ENCODE data around the gene ZNF141. TPM values are rescaled to one million over a fixed set of nuclear protein-coding genes. Genes with fewer than 3 reads are reported as not detected.

Gene ZNF141
- total and polyA plus RNA-seq, 2 of the 8 experiments (the other 6 are each of a cell fraction or from before 2014, with no cell fraction given) = 8.5 to 50.8 TPM

- Histone ChIP-seq H3K27ac (ENCODE audit: low read depth, low read length) (peak within 1 kb of the TSS; percentile 91), H4K91ac (replicated peaks; ENCODE audit: insufficient read length, low read length) (peak within 1 kb of the TSS; percentile 74), H2BK5ac (ENCODE audit: low read depth, low read length) (peak within 1 kb of the TSS; percentile 98), H3K23ac (ENCODE audit: insufficient read length) (no peak within 1 kb of the TSS), H3K79me2 (ENCODE audit: control insufficient read depth in 1 of 2, insufficient read depth in 2 of 2, low read length in 2 of 2) (peaks cover 19 to 48% of the 10 kb centered on the region in 2 experiments), H3K36me3 (ENCODE audit: control insufficient read depth in 2 of 4, insufficient read depth in 4 of 4, low read length in 3 of 4) (peaks cover 0 to 10% (median 5%) of the 10 kb centered on the region in 4 experiments; a peak in 3 of 8 replicates), H3K9me3 (ENCODE audit: insufficient read depth in 2 of 2, low read depth in 1 of 2, low read length in 1 of 2) (no peaks in the 10 kb centered on the region), H3K23me2 (ENCODE audit: low read depth, low read length) (peaks cover 10% of the 10 kb centered on the region; the same call in 1 of the 2 replicates), H3K18ac (ENCODE audit: extremely low read depth, low read length) (peak within 1 kb of the TSS; percentile 96), H2AK5ac (ENCODE audit: low read depth, low read length) (no peak within 1 kb of the TSS; the same call in 1 of the 2 replicates), H2BK15ac (ENCODE audit: low read length) (no peak within 1 kb of the TSS), H2BK120ac (replicated peaks; ENCODE audit: low read depth, low read length) (no peak within 1 kb of the TSS), H3K4me2 (ENCODE audit: insufficient read depth in 1 of 2, low read depth in 2 of 2, low read length in 2 of 2) (peak within 1 kb of the TSS; percentile 80 to 96), H3K4me3 (ENCODE audit: extremely low read depth in 1 of 4, insufficient read depth in 2 of 4, low read depth in 3 of 4, low read length in 4 of 4) (peak within 1 kb of the TSS; percentile 87 to 99 (median 97)), H4K5ac (ENCODE audit: insufficient read length, low read depth, low read length) (peak within 1 kb of the TSS; percentile 75), H3K27me3 (replicated peaks in 1 of 4; ENCODE audit: control insufficient read depth in 3 of 4, extremely low read depth in 1 of 4, insufficient read depth in 3 of 4, low read length in 3 of 4) (no peaks in the 10 kb centered on the region), H3K9ac (replicated peaks in 1 of 4; ENCODE audit: extremely low read depth in 1 of 4, low read depth in 3 of 4, low read length in 3 of 4) (peak within 1 kb of the TSS; percentile 88 to 99 (median 95)), H3K4ac (replicated peaks; ENCODE audit: insufficient read length, low read depth, low read length) (no peak within 1 kb of the TSS), H3K4me1 (replicated peaks in 1 of 4; ENCODE audit: control insufficient read depth in 3 of 4, insufficient read depth in 4 of 4, low read length in 3 of 4) (peaks cover 0 to 6% (median 3%) of the 10 kb centered on the region in 4 experiments; a peak in 4 of 7 replicates), H3K14ac (ENCODE audit: insufficient read length) (no peak within 1 kb of the TSS), H4K8ac (ENCODE audit: extremely low read depth, insufficient read depth, low read length) (peak within 1 kb of the TSS; percentile 98), H2BK12ac (ENCODE audit: low read depth, low read length) (peak within 1 kb of the TSS; percentile 76; the same call in 1 of the 2 replicates), H4K20me1 (replicated peaks in 1 of 2; ENCODE audit: control insufficient read depth in 1 of 2, insufficient read depth in 2 of 2, low read length in 2 of 2) (peaks cover 5 to 8% of the 10 kb centered on the region in 2 experiments), H2BK20ac (ENCODE audit: low read length) (no peak within 1 kb of the TSS), H3K79me1 (ENCODE audit: low read depth, low read length) (0 out of 2 replicates have a peak, but pooled peaks cover 3% of the 10 kb centered on the region), H3K56ac (replicated peaks; ENCODE audit: insufficient read length, low read depth, low read length) (peak within 1 kb of the TSS; percentile 69), H2AFZ (ENCODE audit: low read length) (peak within 1 kb of the TSS; percentile 87; the same call in 1 of the 2 replicates)
- POLR2A ChIA-PET (ENCODE audit: partially characterized antibody) = interaction anchor here (0.7 to 3.4 kb wide), 28 partner anchors 9 to 272 kb away, joined by 3 to 26 read pairs (median 4); partner anchors contain the start of genes ZNF141, ZNF595 and ZNF718
- peak; percentile 98 for FAIRE-seq
- CTCF ChIA-PET (ENCODE audit: partially characterized antibody) = interaction anchor here (0.8 to 2.8 kb wide), 8 partner anchors 10 to 234 kb away, joined by 3 to 9 read pairs (median 3); no protein-coding TSS in a partner anchor
- DNase-seq (ENCODE audit: low read depth in 1 of 2, low spot score in 2 of 2) = peak in 1 of 2 experiments; percentile 89
- 1% methylated on average over 53 of the region's 53 CpGs; no CpG with 5 or more reads in 1 of the 2 experiments for WGBS, 2 experiments (ENCODE audit: extremely low coverage in 1 of 2, insufficient coverage in 1 of 2, insufficient read length in 1 of 2, insufficient replicate concordance in 2 of 2, low coverage in 1 of 2, low lambda C conversion rate in 2 of 2, missing lambda C conversion rate in 1 of 2)
- TF ChIP-seq NRF1 (IDR thresholded peaks at IDR 0.05; ENCODE audit: low read depth, low read length) = no peak
- no peak for TF ChIP-seq EGR1 (IDR thresholded peaks at IDR 0.05; ENCODE audit: borderline replicate concordance, low read depth, low read length)
- TF ChIP-seq SIRT6 (IDR thresholded peaks at IDR 0.05; ENCODE audit: low read length) = no peak
- TF ChIP-seq SP2 (IDR thresholded peaks at IDR 0.05; ENCODE audit: low read length) = peak; percentile 71
These were observed 32.5 kb upstream of the ZNF141 start, which contains the start of gene ZNF732 for GRCh38 chr4:304969-305680. Gene ZNF732, minus strand, starts transcription at chr4:305474. Its CDS starts 164 bp downstream, at chr4:305310.

Measured in H1 (cell line).